ENCODE results near the gene BBS4.
"Not testable (repeated sequence)": the region's sequence is repeated elsewhere in the genome, so short reads cannot be mapped to it uniquely, and the experiment has no call there.

GRCh38 chr15:72725851-72726250 is 39.8 kb downstream of the BBS4 start:
- TF ChIP-seq CTCF (IDR thresholded peaks at IDR 0.05; ENCODE audit: low read depth, low read length); EZH2phosphoT487 (IDR thresholded peaks at IDR 0.05; ENCODE audit: low read depth): not testable (repeated sequence)

All from OCI-LY3 (cell line).